GM21786 (cell line): ENCODE data around the gene OR1F1.
"Not testable (repeated sequence)": the region's sequence is repeated elsewhere in the genome, so short reads cannot be mapped to it uniquely, and the experiment has no call there.

ENCODE experiments used
- ATAC-seq: cut with Tn5 transposase; IDR thresholded peaks from one replicate; pipeline ENCODE4 v1.9.1; 2021; ENCODE audit not compliant: unreplicated experiment

OR1F1 gene

DNA sequence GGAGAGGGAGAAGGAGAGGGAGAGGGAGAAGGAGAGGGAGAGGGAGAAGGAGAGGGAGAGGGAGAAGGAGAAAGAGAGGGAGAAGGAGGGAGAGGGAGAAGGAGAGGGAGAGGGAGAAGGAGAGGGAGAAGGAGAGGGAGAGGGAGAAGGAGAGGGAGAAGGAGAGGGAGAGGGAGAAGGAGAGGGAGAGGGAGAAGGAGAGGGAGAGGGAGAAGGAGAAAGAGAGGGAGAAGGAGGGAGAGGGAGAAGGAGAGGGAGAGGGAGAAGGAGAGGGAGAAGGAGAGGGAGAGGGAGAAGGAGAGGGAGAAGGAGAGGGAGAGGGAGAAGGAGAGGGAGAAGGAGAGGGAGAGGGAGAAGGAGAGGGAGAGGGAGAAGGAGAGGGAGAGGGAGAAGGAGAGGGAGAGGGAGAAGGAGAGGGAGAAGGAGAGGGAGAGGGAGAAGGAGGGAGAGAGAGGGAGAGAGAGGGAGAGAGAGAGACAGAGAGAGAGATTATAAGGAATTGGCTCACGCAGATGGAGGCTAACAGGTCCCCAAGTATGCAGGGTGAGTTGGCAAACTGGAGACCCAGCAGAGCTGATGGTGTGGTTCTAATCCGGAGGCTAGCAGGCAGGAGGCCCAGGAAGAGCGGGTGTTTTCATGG lies 9.8 kb downstream of the OR1F1 start:
- not testable (repeated sequence) for ATAC-seq

DNA sequence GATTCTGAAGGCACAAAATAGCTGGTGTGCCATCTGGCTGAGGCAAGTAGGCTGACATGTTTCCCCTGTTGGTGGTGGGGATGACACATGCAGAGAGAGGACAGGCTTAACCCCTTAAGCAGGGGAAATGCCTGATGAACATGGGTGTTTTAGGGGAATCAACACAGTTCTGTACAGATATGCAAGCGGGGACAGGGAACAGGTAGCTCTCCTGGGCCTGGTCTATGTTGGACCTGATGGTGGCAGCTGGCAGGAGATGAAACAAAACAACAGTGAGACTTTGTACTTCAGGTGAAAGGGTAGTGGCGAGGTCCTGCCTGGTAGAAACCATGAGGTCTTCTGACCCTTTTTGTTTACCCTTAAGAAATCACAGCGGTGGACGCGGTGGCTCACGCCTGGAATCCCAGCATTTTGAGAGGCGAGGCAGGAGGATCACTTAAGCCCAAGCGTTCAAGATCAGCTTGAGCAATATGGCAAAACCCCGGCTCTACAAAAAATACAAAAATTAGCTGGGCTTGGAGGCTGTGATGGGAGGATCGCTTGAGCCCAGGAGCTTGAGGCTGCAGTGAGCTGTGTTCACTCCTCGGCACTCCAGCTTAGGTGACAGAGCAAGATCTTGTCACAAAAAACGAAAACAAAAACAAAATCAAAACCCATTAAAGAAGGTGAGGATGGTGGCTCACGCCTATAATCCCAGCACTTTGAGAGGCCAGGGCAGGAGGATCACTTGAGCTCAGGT lies 10.5 kb downstream of the OR1F1 start:
- no peak for ATAC-seq

DNA sequence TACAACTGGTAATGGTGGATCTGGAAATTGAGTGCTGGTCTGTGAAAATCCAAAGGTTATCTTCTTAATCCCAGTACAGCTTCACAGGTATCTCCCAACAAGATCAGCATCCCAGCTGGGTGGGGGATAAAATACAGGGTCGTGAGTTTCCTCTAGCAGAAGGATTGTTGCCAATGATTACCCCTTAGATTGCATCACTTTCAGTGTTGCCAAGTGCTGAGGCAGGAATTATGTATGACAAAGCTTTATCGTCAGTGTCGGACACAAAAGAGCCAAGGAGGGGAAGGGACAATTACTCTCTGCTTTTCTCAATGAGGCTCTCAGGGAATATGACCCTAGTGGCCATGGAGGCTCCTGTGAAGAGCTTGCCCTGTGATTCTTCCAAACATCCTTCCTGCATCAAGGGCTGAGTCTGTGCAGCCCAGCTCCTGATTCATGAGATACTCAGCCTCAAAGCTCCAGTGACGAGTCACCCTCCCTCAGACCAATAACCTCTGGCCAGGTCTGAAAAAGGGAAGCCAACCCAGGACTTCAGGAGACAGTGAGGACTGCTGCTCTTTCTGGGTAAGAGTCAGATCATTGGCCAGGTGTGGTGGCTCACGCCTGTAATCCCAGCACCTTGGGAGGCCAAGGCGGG lies 15.0 kb downstream of the OR1F1 start:
- ATAC-seq, result no peak

DNA sequence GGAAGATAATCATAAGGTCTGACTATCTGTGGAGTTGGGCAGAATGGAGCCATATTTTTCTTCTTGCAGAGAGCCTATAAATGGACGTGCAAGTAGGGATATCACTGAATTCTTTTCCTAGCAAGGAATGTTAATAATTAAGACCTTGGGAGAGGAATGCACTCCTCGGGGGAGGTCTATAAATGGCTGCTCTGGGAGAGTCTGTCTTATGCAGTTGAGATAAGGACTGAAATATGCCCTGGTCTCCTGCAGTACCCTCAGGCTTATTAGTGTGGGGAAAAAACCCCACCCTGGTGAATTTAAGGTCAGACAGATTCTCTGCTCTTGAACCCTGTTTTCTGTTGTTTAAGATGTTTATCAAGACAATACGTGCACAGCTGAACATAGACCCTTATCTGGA lies 17.9 kb downstream of the OR1F1 start:
- not testable (repeated sequence) for ATAC-seq

DNA sequence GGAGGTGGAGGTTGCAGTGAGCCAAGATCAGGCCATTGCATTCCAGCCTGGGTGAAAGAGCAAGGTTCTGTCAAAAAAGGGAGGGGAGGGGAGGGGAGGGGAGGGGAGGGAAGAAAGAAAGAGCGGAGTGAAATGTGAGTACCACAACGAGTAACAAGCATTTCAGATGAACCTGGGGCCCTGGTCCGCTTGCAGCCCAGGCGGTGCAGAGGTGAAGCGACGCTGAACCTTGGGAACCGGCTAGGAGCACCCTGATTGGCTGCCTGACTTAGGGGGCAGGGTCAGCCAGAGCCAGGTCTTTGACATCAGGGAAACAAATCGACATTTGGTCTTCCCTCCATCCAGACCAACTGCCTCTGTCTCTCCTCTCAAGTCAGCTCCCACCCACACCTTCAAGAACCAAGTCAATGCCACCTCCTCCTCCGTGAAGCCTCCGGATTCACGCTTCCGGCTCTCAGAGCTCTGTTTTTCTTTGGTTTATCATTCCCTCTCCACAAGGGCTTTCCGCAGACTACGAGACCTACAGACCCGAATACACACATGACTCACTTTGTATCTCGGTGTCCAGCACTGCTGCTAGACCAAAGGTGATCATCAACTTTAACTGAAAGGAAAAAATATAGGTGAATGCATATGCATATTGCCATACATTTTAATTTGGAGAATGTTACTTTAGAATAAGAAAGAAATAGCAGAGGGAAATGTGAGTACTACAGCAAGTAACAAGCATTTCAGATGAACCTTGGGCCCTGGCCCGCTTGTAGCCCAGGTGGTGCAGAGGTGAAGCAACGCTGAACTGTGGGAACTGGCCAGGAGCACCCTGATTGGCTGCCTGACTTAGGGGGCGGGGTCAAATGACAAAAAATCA lies 19.3 kb downstream of the OR1F1 start:
- no peak for ATAC-seq

DNA sequence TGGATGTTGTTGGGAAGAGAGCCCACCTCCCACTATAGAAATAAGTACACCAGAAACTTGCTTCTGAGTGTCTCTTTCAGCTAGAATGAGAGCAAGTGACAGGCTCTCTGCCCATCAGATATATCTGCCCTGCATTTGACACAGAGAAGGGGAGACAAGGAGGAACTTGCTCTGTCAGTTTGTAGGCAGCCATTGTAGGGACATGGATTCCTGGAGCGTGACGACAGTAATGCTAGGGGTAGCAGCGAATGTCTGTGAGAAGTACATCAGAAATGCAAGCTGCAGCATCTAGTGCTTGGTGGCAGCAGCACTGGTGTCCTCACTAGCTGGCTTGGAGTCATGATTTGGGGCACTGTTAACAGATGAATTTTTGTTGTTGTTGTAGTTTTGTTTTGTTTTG lies 24.0 kb downstream of the OR1F1 start:
- no peak for ATAC-seq

DNA sequence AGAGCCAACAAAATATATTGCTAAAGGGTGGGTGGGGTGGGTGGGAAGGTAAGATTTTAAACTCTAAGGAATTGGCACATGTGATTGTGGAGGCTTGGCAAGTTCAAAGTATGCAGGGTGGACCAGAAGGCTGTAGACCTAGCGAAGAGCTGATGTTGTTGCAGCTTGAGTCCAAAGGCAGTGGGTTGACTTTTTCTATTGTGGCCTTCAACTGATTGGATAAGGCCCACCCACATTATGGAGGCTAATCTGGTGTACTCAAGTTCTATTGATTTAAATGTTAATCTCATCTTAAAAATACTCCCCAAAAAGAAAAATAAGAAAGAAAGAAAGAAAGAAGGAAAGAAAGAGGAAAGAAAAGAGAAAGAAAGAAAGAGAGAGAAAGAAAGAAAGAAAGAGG lies 24.6 kb downstream of the OR1F1 start:
- no peak for ATAC-seq

DNA sequence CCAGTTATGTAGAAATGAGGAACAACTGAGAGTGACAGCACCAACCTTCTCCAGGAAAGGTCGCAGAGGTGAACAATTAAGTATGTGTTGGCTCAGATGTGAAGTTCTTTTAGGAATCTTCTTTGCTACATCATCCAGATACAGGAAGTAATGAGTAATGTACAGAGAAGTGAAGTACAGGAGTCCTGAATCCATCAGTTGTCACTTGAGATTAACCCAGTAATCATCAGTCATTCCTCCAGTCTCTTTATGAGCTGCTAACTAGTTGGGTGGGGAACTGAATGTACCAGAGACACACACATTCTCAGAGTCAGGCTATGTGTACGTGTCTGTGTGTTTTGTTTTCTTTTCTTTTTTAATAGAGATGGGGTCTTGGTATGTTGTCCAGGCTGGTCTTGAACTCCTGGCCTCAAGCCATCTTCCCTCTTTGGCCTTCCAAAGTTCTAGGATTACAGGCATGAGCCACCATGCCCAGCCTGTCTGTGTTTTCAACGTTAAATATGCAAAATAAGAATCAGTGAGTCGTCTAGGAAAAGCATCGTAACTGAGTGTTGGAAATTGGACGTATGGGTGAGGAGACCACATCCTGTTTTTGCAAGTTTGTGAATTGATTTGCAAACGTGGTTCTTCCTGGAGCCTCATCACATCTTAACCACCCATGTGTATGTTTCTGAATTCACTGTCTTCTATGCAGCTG lies 27.0 kb downstream of the OR1F1 start:
- no peak for ATAC-seq

DNA sequence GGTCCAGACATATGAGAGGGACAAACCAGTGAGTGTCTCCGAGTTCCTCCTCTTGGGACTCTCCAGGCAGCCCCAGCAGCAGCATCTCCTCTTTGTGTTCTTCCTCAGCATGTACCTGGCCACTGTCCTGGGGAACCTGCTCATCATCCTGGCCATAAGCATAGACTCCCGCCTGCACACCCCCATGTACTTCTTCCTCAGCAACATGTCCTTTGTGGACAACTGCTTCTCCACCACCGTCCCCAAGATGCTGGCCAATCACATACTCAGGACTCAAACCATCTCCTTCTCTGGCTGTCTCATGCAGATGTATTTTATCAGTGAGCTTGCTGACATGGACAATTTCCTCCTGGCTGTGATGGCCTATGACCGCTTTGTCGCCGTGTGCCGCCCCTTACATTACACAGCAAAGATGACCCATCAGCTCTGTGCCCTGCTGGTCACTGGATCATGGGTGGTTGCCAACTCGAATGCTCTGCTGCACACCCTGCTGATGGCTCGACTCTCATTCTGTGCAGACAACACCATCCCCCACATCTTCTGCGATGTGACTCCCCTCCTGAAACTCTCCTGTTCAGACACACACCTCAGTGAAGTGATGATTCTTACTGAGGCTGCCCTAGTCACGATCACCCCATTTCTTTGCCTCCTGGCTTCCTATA lies 27.7 kb downstream of the OR1F1 start:
- no peak for ATAC-seq

DNA sequence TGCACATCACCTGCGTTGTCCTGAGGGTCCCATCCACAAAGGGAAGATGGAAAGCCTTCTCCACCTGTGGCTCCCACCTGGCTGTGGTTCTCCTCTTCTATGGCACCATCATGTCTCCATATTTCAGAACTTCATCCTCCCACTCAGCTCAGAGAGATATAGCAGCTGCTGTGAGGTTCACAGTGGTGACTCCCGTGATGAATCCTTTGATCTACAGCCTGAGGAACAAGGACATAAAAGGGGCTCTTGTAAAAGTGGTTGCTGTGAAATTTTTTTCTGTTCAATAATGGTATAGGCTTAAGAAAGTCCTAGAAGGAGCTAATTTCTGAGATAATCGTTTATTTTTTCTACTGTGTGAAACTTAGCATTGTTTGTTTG lies 28.2 kb downstream of the OR1F1 start:
- ATAC-seq, result no peak

DNA sequence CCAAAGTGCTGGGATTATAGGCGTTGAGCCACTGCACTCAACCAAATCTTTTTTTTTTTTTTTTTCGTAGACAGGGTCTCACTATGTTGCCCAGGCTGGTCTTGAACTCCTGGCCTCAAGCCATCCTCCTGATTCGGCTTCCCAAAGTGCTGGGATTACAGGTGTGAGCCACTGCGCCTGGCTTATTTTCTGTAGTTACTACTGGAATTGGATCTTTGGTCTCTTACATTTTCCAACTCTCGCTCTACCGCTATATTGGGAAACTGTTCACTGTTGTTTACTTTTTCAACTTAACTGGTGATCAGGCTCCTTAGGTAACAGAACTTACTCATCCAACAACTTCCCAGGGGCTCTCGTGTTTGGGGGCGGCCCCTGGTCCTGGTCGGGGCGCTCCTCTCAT lies 32.8 kb downstream of the OR1F1 start:
- no peak for ATAC-seq

DNA sequence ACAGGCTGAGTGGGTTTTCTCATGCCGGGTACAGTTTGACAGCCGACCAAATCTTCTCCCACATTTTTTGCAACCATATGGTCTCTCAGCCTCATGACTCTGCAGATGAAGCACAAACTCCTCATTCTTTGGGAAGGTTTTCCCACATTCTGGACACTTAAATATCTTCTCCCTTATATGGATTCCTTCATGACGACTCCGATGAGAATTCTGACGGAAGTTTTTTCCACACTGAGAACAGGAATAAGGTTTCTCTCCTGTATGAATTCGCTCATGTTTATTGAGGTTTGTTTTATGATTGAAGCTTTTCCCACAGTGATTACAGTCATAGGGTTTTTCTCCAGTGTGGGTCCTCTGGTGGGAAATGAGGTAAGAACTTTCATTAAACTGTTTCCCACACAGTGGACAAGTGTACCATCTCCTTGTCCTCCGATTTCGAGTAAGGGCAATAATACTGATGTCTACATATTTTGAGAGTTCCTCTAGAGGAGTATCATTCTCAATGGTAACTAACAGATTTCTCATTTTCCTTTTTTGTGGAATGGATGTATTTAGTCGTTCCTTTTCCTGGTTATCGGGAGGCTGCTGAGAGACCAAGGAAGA lies 36.0 kb downstream of the OR1F1 start:
- ATAC-seq, result no peak

DNA sequence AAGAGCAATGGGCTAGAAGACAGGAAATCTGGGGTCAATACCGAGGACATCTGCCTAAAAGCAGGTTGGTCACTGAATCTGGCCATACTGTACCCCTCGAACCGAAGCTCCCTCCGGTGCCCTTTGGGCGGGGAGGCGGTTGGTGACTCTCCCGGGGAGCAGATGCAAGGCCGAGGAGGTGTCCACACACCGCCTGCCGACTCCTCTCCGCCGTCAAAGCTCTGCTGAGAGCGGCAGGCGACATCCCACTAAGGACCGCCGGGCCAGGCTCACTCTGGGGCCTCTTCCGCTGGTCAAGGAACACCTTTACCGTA lies 46.5 kb downstream of the OR1F1 start:
- no peak for ATAC-seq

DNA sequence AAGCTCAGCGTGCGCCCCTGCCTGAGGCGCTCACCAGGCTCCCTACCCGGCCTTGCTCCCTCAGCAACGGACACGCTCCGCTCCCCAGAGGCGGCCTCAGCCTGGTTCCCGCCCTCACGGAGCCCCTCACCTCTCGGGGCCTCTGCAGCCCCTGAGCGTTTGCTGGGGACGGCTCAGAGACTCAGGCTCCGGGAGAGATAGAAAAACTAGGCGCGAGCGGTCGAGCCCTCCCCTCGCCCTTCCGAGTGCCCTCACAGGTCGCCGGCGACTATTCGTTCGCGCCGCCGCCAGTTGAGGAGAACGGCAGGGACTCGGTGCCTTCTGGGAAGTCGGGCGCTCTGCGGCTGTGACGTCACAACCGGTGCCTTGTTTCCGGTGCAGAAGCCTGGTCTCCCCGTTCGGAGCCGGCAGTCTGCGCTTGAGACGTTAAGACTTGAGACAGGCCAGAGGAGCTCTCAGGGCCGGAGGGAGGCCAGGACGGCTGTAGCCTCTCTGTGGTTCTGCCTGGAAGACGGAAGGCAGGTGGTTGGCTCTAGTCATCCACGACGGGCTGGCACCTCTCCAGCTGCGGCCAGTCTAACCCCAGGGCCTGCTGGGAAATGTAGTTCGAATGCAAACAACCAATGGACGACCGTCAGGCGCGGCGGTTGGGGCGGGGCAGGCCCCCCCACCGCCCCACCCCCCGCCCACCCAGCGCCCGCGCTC lies 47.0 kb downstream of the OR1F1 start, which contains the start of gene ZNF200:
ZNF200 (minus strand) TSS at position 302 of the 705 bp plus-strand sequence. CDS start 1,403 bp downstream, outside the sequence.
- peak; percentile 89 for ATAC-seq

DNA sequence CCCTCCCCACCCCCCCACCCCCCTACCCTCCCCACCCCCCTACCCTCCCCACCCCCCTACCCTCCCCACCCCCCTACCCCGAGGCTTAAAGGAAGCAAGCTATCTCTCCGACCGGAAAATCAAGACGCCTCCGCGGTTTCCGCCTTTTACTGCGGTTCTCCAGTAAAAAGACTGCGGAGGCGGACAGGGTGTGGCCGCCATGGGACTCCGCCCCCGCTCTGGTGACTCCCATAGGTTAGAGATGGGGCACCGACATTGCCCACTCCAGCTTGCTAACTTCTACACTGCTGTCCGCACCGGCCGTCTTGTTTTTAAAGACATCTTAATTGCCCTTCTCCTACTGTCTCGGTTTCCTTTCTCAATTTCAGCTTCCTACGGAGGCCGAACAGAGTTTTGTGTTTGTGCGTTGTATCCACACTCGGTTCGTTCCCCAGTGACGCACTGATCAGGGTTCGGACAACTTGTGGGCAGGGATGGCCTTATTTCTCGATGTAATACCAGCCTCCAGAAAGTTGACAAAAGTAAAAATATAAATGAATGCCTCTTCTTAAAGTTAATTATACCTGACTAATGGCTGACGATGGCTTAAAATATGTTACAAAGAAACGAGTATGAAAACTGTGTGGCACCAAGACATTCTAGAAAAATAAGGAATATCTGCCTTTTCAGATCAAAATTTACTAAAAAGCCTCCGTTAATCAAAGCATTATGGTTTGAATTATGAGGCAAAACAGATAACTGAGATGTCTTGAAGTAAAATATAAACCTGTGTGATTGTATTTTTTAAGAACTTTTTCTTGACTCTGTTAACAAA lies 48.1 kb downstream of the OR1F1 start:
- ATAC-seq, result no peak

DNA sequence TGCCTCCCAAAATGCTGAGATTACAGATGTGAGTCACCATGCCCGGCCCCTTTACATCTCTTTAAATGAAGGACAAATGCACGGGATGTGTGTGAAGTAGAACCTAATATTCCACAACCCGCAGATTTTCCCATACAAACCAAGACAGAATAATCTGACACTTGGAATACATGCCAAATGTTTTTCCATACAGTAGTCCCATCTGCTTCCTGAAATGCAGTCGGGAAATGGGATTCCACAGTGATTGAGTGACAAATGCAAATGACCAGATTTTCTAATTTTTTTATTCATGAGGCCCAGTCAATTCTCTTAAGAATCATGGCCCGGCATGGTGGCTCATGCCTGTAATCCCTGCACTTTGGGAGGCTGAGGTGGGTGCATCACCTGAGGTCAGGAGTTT lies 53.8 kb downstream of the OR1F1 start:
- ATAC-seq, result no peak

DNA sequence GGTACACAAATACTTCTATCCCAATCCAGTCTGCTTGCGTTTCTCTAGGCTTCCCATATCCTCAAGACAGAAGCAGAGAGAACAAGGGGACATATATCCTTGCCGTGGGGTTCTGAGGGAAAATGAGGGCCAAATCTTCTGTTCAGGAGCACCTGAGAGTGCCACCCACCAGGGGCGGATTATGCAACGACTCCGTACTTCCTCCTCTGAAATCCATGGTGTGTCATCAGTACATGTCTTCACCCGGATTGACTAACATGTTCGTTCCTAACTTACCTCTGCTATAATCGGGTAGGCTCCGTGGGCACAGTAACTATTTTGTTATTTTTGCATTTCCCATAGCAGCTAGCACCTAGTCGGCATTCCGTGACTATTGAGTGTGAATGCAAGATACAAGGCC lies 54.7 kb downstream of the OR1F1 start:
- no peak for ATAC-seq

DNA sequence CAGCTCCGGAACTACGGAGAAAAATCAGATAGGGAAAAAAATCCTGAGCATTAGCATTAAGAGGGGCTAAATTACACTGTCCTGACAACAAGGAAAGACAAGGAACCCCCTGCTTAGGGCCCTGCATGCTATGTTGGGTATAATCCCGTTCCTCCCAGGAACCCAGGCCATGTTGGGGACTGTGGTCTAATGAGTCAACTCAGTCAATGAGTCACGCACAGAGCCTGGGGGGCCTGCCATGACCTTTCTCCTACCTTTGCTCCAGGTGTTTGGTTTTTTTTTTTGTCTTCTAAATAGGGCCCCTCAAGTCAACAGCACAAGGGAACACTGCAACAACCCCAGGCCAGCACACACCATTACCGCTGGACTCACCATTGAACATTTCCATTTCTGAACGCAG lies 55.9 kb downstream of the OR1F1 start:
- no peak for ATAC-seq

DNA sequence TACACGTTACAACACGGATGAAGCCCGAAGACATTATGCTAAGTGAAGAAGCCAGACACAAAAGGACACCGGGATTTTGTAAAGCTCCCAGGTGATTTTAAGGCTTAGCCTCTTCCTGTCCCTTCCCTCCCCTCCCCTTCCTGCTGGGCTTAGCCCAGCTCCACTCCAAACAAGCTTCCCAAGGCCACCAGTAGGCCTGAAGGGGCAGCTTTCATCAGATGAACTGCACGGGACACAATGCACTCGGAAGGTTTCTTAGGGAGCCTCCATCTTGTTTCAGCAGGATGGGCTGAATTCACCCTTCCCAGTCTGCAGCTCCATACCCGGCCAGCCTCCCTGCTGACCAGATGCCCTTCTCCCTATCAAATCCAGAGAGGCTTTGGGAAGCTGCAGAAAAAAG lies 58.0 kb downstream of the OR1F1 start:
- no peak for ATAC-seq
